HG03521 (cell line): ENCODE data around the gene HAS3.
"Not testable (repeated sequence)": the region's sequence is repeated elsewhere in the genome, so short reads cannot be mapped to it uniquely, and the experiment has no call there.

Source experiments
- ATAC-seq: cut with Tn5 transposase; IDR thresholded peaks from one replicate; pipeline ENCODE4 v1.9.1; 2021; ENCODE audit warnings: mild to moderate bottlenecking, moderate library complexity; ENCODE audit not compliant: unreplicated experiment

Gene HAS3

DNA sequence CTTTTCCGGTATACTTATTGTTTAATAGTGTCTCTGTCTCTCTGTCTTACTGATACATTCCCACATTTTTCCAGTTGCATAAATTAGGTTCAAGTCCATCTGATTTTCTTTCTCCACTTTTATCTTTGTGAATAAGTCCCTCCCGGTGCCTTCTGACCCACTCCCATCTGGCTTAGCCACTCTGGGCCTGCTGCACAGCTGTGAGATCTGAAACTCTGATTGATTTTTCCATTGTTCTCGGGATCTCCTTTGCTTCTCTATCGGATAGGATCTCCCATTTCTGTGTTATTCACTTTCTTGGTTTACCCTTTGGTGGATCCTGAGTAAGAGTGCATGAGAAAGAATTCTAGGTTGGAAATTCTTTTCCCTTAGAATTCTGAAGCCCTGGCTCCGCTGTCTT, 35.6 kb downstream of the HAS3 start:
- no peak for ATAC-seq

DNA sequence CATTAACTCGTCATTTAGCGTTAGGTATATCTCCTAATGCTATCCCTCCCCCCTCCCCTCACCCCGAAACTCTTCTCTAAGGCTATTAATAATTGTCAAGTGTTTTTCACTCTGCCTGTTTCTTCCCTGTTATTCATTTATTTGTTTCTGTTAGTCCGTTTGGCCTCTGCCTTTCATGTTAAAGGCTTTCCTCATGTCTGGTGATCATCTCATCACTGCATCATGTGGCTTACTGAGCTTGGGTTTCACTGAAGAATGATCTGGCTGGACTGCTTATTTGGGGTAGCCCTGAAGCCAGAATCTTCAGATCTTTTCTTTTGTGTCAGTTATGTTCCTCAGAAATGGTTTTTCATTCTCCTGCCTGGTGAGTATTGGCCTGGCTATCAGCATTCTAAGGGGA, 36.5 kb downstream of the HAS3 start:
- ATAC-seq = no peak

DNA sequence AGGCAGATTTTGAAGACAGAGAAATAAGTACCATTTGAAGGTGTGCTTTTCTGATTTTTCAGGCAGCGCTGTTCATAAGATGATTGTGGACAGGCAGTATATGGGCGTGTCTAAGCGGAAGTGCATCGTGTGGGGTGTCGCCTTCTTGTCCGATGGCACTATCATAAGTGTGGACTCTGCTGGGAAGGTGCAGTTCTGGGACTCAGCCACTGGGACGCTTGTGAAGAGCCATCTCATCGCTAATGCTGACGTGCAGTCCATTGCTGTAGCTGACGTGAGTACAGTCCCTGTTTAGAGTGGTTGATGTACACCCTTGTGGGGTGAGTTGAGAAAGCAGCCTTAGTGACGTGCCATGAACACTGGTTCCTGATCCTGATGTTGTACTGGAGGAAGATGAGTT, 37.7 kb downstream of the HAS3 start:
- no peak for ATAC-seq

DNA sequence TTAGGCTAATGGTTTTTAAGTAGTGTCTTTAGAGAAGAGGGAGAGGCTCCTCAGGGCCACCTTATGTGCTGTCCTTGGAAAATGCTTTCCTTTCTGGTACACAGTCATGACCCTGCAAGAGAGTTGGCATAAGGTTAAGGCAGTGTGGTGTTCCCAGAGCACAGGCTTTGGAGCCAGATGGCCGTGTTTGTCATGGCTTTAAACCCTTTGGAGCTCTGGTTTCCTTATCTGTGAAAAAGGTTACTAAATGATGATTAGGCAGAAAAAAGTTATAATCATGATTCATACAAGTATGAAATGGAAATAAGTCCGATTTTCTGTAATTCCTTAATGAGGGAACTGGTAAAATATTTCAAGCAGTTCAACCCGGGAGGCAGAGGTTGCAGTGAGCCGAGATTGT, 40.2 kb downstream of the HAS3 start:
- no peak for ATAC-seq

DNA sequence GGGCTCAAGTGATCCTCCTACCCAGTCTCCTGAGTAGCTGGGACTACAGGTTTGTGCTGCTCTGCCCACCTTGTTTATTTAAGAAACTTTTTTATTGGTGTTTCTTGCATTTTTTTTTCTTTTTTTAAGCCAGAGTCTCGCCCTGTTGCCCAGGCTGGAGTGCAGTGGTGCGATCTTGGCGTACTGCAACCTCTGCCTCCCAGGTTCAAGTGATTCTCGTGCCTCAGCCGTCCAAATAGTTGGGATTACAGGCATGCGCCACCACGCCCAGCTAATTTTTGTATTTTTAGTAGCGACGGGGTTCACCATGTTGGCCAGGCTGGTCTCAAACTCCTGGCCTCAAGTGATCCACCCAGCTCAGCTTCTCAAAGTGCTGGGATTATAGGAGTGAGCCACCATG, 44.2 kb downstream of the HAS3 start:
- ATAC-seq = not testable (repeated sequence)

DNA sequence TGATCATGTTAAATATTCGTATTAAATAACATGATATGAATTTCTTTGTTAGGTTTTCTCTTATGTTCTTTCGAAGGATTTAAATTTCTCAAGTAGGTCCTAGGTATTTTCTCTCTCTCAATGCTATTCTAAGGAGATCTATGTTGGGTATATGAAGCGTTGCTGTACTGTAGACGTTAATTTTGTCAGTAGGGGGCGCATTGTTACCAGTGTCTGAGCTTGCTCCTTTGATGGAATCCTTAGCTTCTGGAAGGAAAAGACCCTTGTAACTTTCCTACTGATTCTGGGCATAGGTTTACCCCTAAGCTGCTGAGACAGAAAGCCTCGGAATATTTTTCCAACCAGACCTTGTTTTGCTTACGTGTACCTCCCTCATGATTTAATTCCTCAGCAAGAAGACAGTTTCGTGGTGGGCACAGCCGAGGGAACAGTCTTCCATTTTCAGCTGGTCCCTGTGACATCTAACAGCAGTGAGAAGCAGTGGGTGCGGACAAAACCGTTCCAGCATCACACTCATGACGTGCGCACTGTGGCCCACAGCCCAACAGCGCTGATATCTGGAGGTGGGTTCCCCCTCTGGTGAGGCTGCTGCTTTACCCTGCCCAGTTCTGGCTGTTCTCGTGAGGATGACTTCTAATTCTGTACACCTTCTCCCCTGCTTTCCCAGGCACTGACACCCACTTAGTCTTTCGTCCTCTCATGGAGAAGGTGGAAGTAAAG, 44.9 kb downstream of the HAS3 start:
- no peak for ATAC-seq

DNA sequence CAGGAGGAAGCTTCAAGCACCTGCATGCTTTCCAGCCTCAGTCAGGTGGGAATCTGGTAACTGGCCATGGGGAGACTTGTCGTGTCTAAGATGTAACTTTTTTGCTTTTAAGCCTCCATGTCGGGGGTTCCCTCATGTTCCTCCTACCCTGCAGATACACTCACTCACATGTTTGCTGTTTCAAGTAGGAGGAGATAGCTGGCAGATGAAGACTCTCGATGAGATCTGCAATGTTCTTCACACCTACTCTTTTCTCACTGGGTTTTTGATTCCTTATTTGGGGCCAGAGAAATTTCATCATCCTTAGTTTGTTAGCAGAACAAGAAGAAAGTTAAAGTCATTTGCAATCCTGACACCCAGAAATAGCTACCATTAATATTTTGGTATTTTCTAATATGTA, 51.7 kb downstream of the HAS3 start:
- ATAC-seq = no peak

DNA sequence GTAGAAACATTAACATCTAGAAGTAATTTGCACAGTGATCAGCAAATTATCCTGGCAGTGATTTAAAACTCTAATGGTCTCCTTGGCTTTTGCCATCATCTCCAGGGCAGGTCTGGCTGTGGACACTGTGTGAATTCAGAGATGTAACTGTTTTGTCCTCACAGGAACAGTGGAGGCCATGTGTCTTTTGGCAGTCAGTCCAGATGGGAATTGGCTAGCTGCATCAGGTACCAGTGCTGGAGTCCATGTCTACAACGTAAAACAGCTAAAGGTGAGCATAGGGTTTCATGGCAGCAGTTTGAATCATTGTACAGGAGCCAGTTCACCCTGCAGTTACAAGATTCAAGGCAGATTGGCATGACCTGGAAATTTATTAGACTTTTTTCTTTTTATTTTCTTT, 54.7 kb downstream of the HAS3 start:
- ATAC-seq = no peak

DNA sequence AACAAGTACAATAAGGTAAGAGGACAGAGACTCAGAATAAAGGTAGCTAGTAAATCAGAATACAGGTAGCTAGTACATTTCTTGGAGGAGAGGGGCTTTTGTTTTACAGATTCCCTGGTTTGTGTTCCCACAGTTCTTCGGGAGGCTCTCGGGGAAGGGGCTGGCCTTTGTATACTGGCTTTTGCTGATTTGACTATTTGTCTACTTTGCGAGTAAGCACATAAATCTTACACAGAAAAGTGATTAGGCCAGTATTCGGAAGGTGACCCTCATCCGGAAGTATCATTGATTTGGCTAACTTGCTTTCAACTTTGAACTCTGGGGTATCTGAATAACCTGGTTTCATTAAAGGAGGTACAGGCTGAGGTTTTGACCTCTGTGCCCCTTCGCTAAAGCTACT, 60.1 kb downstream of the HAS3 start:
- ATAC-seq = no peak

DNA sequence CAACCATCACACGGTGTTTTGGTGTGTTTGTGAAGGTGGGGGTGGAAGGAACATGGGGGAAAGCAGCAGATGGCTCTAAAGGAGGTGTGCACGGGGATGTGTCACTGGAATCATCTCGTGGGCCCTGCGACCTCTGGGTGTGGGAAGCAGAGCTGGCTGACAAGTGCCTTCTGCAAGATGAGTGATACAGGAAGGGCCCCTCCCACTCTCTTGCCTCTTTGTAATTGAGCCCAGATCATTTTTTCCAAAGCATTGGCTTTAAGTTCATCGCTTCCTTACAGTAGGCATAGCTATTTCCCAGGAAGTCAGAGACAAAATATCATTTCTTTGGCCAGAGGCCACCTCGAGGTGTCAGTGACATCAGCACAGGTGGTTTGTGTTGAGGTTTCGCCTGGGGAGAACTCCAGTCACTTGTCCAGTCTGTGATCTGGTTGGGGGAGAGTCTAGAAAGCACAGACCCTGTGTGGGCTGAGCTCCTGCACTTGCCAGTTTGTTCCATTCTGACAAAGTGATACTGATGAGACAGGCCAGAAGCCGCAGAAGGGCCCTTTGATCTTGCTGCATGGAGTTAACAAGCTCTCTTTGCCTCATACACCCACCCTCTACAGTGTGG, 60.9 kb downstream of the HAS3 start:
- ATAC-seq = no peak

DNA sequence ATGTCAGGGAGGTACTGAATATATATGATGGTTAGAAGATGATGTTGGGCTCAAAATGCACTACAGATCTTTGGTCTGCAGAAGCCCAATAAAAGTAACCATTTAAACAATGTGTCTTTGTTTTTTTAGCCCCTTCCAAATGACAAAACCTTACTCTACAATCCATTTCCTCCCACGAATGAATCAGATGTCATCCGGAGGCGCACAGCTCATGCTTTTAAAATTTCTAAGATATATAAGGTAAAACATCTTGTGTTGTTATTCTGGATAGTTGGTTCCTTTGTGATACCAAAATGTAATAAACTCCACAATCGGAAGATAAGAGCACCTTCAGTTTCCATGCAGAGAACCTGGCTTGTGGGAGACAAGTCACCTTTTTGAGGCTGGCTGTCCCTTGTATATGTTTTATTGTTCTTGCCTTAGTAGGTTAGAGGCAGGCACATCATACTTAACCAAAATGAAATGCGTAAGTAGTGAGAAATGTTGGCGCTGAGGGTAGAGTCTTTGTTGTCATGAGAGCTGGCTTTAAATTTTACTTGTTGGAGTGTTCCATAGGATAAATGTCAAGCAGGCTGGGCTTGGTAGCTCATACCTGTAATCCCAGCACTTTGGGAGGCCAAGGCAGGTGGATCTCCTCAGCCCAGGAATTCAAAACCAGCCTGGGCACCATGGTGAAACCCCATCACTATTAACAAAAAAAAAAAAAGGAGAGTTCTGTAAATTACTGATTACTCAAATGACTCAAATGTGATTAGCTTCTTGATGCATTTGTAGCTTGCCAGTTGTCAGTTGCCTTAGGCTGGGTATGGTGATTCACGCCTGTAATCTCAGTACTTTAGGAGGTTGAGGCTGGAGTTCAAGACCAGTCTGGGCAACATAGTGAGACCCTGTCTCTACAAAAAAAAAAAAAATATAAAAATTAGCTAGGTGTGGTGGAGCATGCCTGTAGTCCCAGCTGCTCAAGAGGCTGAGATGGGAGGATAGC, 61.8 kb downstream of the HAS3 start:
- ATAC-seq = no peak
